Superior temporal gyrus (tissue), 1 donor: Measurements from ENCODE around the gene CRYBG2.
"Not testable (repeated sequence)": the region's sequence is repeated elsewhere in the genome, so short reads cannot be mapped to it uniquely, and the experiment has no call there.

Experiments used
- DNase-seq: peaks from one replicate; pipeline ENCODE4 v3.0.0-alpha.2; 2016; ENCODE audit errors: extremely low spot score

Gene CRYBG2

GRCh38 chr1:26353976-26354820, at the start of gene CRYBG2:
Gene CRYBG2, minus strand, starts transcription at chr1:26354130. Its CDS starts 7,473 bp downstream, at chr1:26346657.
- DNase-seq, result no peak

- DNase-seq, result no peak
Observed at GRCh38 chr1:26403656-26404055, 49.7 kb upstream of the CRYBG2 start.

- no peak for DNase-seq
Observed at GRCh38 chr1:26401891-26402290, 48.0 kb upstream of the CRYBG2 start.

- DNase-seq, result no peak
Observed at GRCh38 chr1:26399034-26399433, 45.1 kb upstream of the CRYBG2 start.

- no peak for DNase-seq
Observed at GRCh38 chr1:26395754-26396153, 41.8 kb upstream of the CRYBG2 start.

GRCh38 chr1:26391450-26391849, 37.5 kb upstream of the CRYBG2 start:
- peak; percentile 19 for DNase-seq

GRCh38 chr1:26389604-26390247, 35.8 kb upstream of the CRYBG2 start:
- no peak for DNase-seq

- DNase-seq, result no peak
Observed at GRCh38 chr1:26388791-26389445, 35.0 kb upstream of the CRYBG2 start.

GRCh38 chr1:26387447-26387846, 33.5 kb upstream of the CRYBG2 start:
- DNase-seq, result no peak

- not testable (repeated sequence) for DNase-seq
Observed at GRCh38 chr1:26385063-26385462, 31.1 kb upstream of the CRYBG2 start.

GRCh38 chr1:26384076-26384475, 30.1 kb upstream of the CRYBG2 start:
- no peak for DNase-seq

- DNase-seq, result no peak
Observed at GRCh38 chr1:26378879-26379251, 24.9 kb upstream of the CRYBG2 start.

- DNase-seq, result no peak
Observed at GRCh38 chr1:26378088-26378878, 24.4 kb upstream of the CRYBG2 start.

GRCh38 chr1:26376050-26376449, 22.1 kb upstream of the CRYBG2 start:
- DNase-seq, result no peak

GRCh38 chr1:26375081-26375480, 21.2 kb upstream of the CRYBG2 start:
- DNase-seq, result no peak

GRCh38 chr1:26374361-26374760, 20.4 kb upstream of the CRYBG2 start:
- DNase-seq, result not testable (repeated sequence)

- DNase-seq, result no peak
Observed at GRCh38 chr1:26373789-26374188, 19.9 kb upstream of the CRYBG2 start.

GRCh38 chr1:26373281-26373680, 19.4 kb upstream of the CRYBG2 start:
- no peak for DNase-seq

- not testable (repeated sequence) for DNase-seq
Observed at GRCh38 chr1:26372611-26373010, 18.7 kb upstream of the CRYBG2 start, which contains the start of gene ZNF683. Gene ZNF683, minus strand, starts transcription at chr1:26372750. Its CDS starts 4,179 bp downstream, at chr1:26368571.

- DNase-seq, result no peak
Observed at GRCh38 chr1:26372039-26372438, 18.1 kb upstream of the CRYBG2 start.

- no peak for DNase-seq
Observed at GRCh38 chr1:26370591-26371382, 16.9 kb upstream of the CRYBG2 start.
